GM12872 (cell line): Measurements from ENCODE around the gene HOTAIR.

Experiments used
- TF ChIP-seq, protein P1 (sequence below): IDR thresholded peaks from 3 replicates; pipeline ENCODE4 v1.5.1; 2011; ENCODE audit warnings: low read depth, mild to moderate bottlenecking, low read length, moderate library complexity; ENCODE audit not compliant: insufficient read depth

HOTAIR gene

DNA sequence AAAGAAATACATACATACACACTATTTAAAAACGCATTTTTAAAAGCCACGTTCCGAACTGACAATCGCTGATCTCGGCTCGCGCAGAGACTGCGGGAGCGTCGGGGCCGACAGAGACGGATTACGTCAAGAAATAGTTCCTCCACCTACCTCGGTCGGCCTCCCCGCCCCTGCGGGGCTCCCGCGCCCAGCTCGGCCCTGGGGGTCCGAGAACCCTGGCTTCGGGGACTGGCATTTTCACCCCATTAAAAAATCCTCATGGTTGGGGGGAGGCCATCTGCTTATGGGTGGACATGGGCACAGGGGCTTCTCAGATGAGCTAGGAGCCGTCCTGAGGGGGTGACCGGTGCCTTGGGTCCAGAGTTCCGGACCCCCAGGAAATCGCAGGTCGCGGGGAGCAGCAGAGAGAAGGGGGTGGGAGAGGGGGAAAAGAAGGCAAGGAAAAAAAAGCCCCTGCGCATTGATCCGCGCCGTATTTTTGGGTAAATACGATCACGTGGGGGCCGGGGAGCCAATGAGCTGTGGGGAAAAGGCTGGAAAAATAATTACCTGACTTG is 24.9 kb upstream of the HOTAIR start:
- TF ChIP-seq, protein P1, sequence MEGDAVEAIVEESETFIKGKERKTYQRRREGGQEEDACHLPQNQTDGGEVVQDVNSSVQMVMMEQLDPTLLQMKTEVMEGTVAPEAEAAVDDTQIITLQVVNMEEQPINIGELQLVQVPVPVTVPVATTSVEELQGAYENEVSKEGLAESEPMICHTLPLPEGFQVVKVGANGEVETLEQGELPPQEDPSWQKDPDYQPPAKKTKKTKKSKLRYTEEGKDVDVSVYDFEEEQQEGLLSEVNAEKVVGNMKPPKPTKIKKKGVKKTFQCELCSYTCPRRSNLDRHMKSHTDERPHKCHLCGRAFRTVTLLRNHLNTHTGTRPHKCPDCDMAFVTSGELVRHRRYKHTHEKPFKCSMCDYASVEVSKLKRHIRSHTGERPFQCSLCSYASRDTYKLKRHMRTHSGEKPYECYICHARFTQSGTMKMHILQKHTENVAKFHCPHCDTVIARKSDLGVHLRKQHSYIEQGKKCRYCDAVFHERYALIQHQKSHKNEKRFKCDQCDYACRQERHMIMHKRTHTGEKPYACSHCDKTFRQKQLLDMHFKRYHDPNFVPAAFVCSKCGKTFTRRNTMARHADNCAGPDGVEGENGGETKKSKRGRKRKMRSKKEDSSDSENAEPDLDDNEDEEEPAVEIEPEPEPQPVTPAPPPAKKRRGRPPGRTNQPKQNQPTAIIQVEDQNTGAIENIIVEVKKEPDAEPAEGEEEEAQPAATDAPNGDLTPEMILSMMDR = no peak

GRCh38 chr12:53998900-53999236 is 24.1 kb upstream of the HOTAIR start:
- TF ChIP-seq, protein P1 = no peak

- TF ChIP-seq, protein P1 = no peak
Observed at GRCh38 chr12:53998110-53998899, 23.6 kb upstream of the HOTAIR start.

GRCh38 chr12:53997204-53998109 is 22.7 kb upstream of the HOTAIR start:
- TF ChIP-seq, protein P1 = no peak

DNA sequence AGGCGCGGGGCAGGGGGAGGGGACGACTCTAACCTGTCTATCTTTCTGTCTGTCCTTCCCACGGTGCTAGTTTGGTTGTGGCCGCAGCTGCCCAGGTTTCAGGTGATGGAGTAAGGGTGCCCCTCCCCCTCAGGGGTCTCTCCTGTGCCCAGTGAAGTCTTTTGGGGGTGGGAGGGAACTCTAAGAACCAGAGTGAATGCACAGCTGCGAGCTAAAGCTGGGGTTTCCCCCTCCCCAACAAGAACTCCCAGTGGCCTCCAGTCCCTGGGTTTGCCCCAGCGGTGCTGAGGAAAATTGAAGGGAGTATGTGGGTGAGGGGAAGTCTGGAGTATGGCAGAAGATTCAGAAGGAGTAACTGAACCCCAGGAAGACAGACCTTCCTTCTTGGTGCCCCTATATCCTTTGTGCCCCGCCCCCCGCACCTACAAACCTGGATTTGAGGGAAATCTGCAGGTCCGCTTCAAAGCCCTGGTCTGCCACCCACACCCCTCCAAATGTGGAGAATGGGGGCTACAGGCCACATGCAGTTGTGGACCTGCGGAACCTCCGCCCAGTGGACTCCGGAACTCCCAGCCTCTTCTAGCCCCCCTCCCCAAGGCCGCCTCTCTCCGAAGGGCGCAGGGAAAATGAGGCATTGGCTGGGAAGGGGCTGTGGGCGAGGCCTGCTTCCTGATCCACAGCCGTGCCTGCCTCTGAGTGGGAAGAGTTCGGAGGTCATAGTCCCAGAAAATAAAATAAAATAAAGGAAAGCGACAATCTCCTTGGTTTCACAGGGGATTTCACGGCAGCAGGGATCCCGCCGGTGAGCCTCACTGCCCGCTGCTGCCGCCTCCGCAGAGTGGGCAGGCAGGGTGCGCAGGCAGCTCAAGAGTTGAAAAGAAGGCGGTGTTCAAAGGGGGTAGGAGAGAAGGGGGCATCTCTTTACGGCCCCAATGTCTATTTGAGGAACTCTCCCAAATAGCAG is 21.8 kb upstream of the HOTAIR start:
- TF ChIP-seq, protein P1 = no peak

GRCh38 chr12:53995378-53996239 is 20.9 kb upstream of the HOTAIR start:
- TF ChIP-seq, protein P1 = no peak
